HCT116 (cell line): ENCODE results near the gene BEX2. TPM values are rescaled to one million over a fixed set of nuclear protein-coding genes. Genes with fewer than 3 reads are reported as not detected.

ENCODE experiments used
- ATAC-seq: fragments of 200-7000 bp; cut with Tn5 transposase; 2 replicates; pipeline ENCODE4 v1.9.1; 2020; ENCODE audit warnings: mild to moderate bottlenecking, moderate library complexity
- BruUV-seq: library from RNA; stranded (reverse); fragments of 400-500 nt; replicated peaks from 2 replicates; lab custom pipeline; 2021; lab: Mats Ljungman, UMichigan
- CTCF ChIA-PET: fragments of 300-600 bp; sonication (Branson Sonifier 250); formaldehyde crosslinking; loops from one replicate; lab custom pipeline; 2021; ENCODE audit warnings: antibody characterized with exemption; lab: Charles Lee
- POLR2A ChIA-PET: fragments of 300-600, 350-600 bp; sonication (Branson Sonifier 250); formaldehyde crosslinking; loops from one replicate; lab custom pipeline; 2021; ENCODE audit warnings: antibody characterized with exemption; lab: Charles Lee
- RAD21 ChIA-PET, 2 experiments: fragments of 300-600 bp; sonication (Branson Sonifier 250); formaldehyde crosslinking; loops; one replicate each; lab custom pipeline; 2023; ENCODE audit warnings: low total read pairs in 2 of 2; ENCODE audit not compliant: uncharacterized antibody in 2 of 2, unreplicated experiment in 2 of 2, low non-redundant PET in 1 of 2; lab: Charles Lee
- DNase-seq: peaks from one replicate; pipeline ENCODE4 v3.0.0-alpha.2; 2010; ENCODE audit warnings: low read depth, low spot score
- H2AFZ ChIP-seq: fragments of 200-600 bp; shearing (Covaris generic), sonication (generic); 2 replicates; pipeline ENCODE4 v1.6.1; 2017; ENCODE audit warnings: low read depth, mixed run types, mixed read lengths, antibody characterized with exemption, low read length; ENCODE audit not compliant: poor library complexity, severe bottlenecking
- H3K27ac ChIP-seq: 2 replicates; pipeline ENCODE4 v1.5.1; 2012; ENCODE audit warnings: low read depth, low read length
- H3K27me3 ChIP-seq: fragments of 200-600 bp; sonication (generic); 2 replicates; pipeline ENCODE4 v1.6.1; 2016; ENCODE audit warnings: mixed run types, low read length, mixed read lengths; ENCODE audit not compliant: insufficient read depth
- H3K36me3 ChIP-seq, 2 experiments: fragments of 200-500 bp in 1 of 2; fragments of 200-600 bp in 1 of 2; sonication (Bioruptor generic) in 1 of 2; sonication (generic) in 1 of 2; 2 replicates each; pipeline versions ENCODE4 v1.5.1 to v1.6.1; 2014 to 2016; ENCODE audit warnings: low read length in 2 of 2, inconsistent platforms in 1 of 2, mixed read lengths in 1 of 2, mixed run types in 1 of 2; ENCODE audit not compliant: insufficient read depth in 2 of 2, control insufficient read depth in 1 of 2
- H3K4me1 ChIP-seq, 2 experiments: fragments of 200-600 bp in 1 of 2; sonication (generic) in 1 of 2; 2 replicates each; pipeline versions ENCODE4 v1.5.1 to v1.6.1; 2012 to 2017; ENCODE audit warnings: low read length in 2 of 2, inconsistent platforms in 1 of 2, mild to moderate bottlenecking in 1 of 2, mixed read lengths in 1 of 2, mixed run types in 1 of 2, moderate library complexity in 1 of 2; ENCODE audit not compliant: insufficient read depth in 2 of 2, control insufficient read depth in 1 of 2
- H3K4me2 ChIP-seq: fragments of 200-600 bp; sonication (generic); 2 replicates; pipeline ENCODE4 v1.6.1; 2017; ENCODE audit warnings: mixed run types, low read length, mixed read lengths
- H3K4me3 ChIP-seq, 2 experiments: fragments of 200-600 bp in 1 of 2; sonication (generic) in 1 of 2; replicated peaks in 1 of 2; 2 replicates each; pipeline ENCODE4 v1.5.1; 2011 to 2016; ENCODE audit warnings: low read length in 2 of 2, control low read depth in 1 of 2, low read depth in 1 of 2, mild to moderate bottlenecking in 1 of 2, mixed read lengths in 1 of 2, mixed run types in 1 of 2
- H3K79me2 ChIP-seq: fragments of 200-600 bp; sonication (generic); 2 replicates; pipeline ENCODE4 v1.6.1; 2017; ENCODE audit warnings: mild to moderate bottlenecking, mixed run types, low read length, moderate library complexity, mixed read lengths; ENCODE audit not compliant: insufficient read depth
- H3K9ac ChIP-seq: fragments of 200-600 bp; sonication (generic); 2 replicates; pipeline ENCODE4 v1.6.1; 2016; ENCODE audit warnings: low read length, mixed read lengths
- H3K9me2 ChIP-seq: fragments of 200-600 bp; sonication (generic), shearing (Covaris generic); 2 replicates; pipeline ENCODE4 v1.6.1; 2017; ENCODE audit warnings: mixed run types, mild to moderate bottlenecking, moderate library complexity; ENCODE audit not compliant: insufficient read depth
- H3K9me3 ChIP-seq, 2 experiments: fragments of 200-500 bp in 1 of 2; fragments of 200-600 bp in 1 of 2; sonication (Bioruptor generic) in 1 of 2; sonication (generic) in 1 of 2; 2 replicates each; pipeline ENCODE4 v1.6.1; 2014 to 2017; ENCODE audit warnings: low read length in 2 of 2, mixed read lengths in 2 of 2, inconsistent platforms in 1 of 2, low read depth in 1 of 2, mild to moderate bottlenecking in 1 of 2, mixed run types in 1 of 2, moderate library complexity in 1 of 2; ENCODE audit not compliant: control insufficient read depth in 1 of 2, insufficient read depth in 1 of 2
- H4K20me1 ChIP-seq: fragments of 200-600 bp; sonication (generic), shearing (Covaris generic); 2 replicates; pipeline ENCODE4 v1.6.1; 2017; ENCODE audit warnings: mixed run types, mild to moderate bottlenecking, moderate library complexity; ENCODE audit not compliant: insufficient read depth
- EGR1 ChIP-seq: IDR thresholded peaks from 2 replicates; pipeline ENCODE4 v1.6.1; 2012; ENCODE audit warnings: low read depth
- POLR2A ChIP-seq: IDR thresholded peaks from 2 replicates; pipeline ENCODE4 v1.7.0; 2011; ENCODE audit warnings: borderline replicate concordance; ENCODE audit not compliant: insufficient read depth, insufficient read length; ENCODE audit errors: extremely low read depth
- POLR2AphosphoS5 ChIP-seq: IDR thresholded peaks from 2 replicates; pipeline ENCODE4 v1.6.1; 2011; ENCODE audit warnings: mild to moderate bottlenecking, low read depth, low read length, moderate library complexity
- REST ChIP-seq: IDR thresholded peaks from 2 replicates; pipeline ENCODE4 v1.6.1; 2012; ENCODE audit warnings: low read depth
- ZFX ChIP-seq: fragments of 450-650 bp; IDR thresholded peaks from 2 replicates; pipeline ENCODE4 v1.6.1; 2017
- ZNF274 ChIP-seq: fragments of 200-500 bp; sonication (Bioruptor generic); IDR thresholded peaks from 2 replicates; pipeline ENCODE4 v1.6.1; 2014; ENCODE audit warnings: mild to moderate bottlenecking, low read depth, low read length, inconsistent platforms
- intact Hi-C: fragments of 100-400 bp; cut with micrococcal nuclease; formaldehyde crosslinking; loops from 2 replicates; pipeline ENCODE4 v1.10.0; 2022
- total RNA-seq: library from RNA; stranded (reverse); gene quantifications from one replicate; pipeline ENCODE4 v1.2.1, GENCODE V29; 2021; ENCODE audit not compliant: unreplicated experiment

Gene BEX2
- total RNA-seq, 1 experiment from 2014 or later: 35.7 TPM

DNA sequence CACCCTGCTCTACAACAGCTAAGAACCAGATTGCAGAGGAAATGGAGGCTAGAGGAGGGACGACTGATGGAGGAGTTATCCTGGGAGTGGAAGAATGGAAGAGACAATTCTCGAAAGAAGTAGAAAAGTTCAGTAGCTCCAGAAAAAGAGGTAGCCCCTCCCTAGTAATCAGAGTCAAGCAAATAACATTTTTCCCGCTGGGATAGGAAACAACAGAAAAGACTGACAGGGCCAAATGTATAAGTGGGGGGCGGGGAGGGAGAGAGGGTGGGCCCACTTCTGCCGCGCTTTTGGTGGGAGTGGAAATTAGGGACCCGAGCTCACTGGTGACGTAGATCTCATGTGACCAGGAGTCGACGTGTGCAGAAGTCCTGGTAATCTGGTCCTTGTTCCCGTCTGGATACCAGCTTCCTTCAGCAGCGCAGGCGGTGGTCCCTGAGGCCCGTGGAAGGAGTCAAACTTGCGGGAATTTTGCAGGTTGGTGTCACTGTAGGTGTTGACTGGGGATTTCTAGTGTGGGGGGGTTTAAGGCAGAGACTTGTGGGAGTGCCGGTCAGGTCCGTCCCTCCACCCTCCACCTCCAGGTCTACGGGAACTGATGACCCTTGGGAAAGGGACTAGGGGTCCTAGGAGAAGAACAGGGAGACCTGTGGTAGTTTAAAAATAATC is 45.5 kb upstream of the BEX2 start, which contains the start of gene TCEAL9:
TSS of gene TCEAL9 (plus strand) at position 377 of the 669 bp plus-strand sequence. CDS start 1,179 bp downstream, outside the sequence.
- BruUV-seq: TSS peak; percentile 45
- Histone ChIP-seq H3K79me2 (0 out of 2 replicates have a peak, but pooled peaks cover 9% of the 10 kb centered on the region), H3K4me1 (peaks cover 3 to 7% of the 10 kb centered on the region in 2 experiments; a peak in 3 of 4 replicates), H3K9me2 (no peaks in the 10 kb centered on the region), H2AFZ (no peak within 1 kb of the TSS), H3K4me3 (peak within 1 kb of the TSS; percentile 65 to 77), H4K20me1 (no peaks in the 10 kb centered on the region), H3K9me3 (no peaks in the 10 kb centered on the region), H3K9ac (peak within 1 kb of the TSS; percentile 84), H3K27me3 (no peaks in the 10 kb centered on the region), H3K36me3 (no peaks in the 10 kb centered on the region; a peak in 1 of 4 replicates), H3K27ac (peak within 1 kb of the TSS; percentile 64), H3K4me2 (peak within 1 kb of the TSS; percentile 81)
- ChIA-PET RAD21 (no interaction called here), CTCF (no interaction called here), POLR2A (interaction anchor here (1.3 kb wide), 1 partner anchor 20 kb away, joined by 3 read pairs; the partner anchor contains the start of gene BEX3)
- TF ChIP-seq REST: no peak
- TF ChIP-seq ZNF274: no peak
- TF ChIP-seq ZFX: no peak
- TF ChIP-seq EGR1: no peak
- peak; percentile 86 for TF ChIP-seq POLR2AphosphoS5
- peak; percentile 69 for TF ChIP-seq POLR2A
- intact Hi-C loops: no loop called here
- DNase-seq (peak; percentile 29), ATAC-seq (peak; percentile 92)
